Measurements from ENCODE around the gene PPP4R3B.

Gene PPP4R3B

DNA sequence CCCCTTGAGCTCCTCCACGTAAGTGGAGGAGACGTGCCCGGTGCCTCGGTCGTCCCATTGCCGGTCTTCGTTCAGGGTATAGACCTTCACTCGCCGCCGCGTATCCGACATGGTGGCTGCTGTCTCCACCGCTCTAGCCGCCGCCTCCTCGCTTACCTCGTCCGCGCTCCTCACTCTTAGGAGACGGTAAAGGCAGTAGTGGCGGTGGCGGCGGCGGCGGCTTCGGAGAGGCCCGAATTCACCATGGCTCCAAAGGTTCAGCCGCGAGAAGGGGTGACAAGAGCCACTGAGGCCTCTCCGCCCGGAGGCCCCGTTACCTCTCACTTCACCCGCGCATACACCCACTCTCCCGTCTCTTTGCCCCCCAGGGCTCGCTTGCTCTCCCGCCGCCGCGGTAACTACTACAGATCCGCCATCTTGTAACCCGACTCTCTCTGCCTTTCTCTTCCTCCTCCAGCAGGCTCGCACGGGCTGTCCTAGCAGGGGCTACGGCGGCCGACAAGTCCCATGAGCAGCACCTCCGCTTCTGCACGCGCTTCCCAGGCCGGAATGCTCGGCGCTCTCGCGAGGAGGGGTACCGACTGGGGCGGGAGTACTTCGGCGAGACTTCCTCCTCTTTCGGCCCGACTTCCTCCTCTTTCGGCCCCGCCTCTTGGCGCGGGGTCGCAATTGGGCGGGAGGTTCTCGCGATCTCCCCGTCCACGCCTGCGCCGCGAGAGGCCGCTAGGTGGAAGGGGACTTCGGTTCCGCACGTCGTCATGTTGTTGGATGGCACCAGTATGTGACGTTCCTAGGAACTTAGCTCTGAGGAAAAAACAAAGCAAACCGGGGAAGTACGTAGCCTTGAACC is at the start of gene PPP4R3B:
Gene PPP4R3B (minus strand): TSS at position 448 of the 850 bp plus-strand sequence. CDS start 337 bp downstream, at position 111.
- ATAC-seq: peak; percentile 90
- TF ChIP-seq PPARA (CRISPR knock-in tag; IDR thresholded peaks at IDR 0.05; ENCODE audit: borderline replicate concordance) (no peak), CSDC2 (CRISPR knock-in tag; IDR thresholded peaks at IDR 0.05) (no peak), ZNF70 (CRISPR knock-in tag; IDR thresholded peaks at IDR 0.05) (no peak), ARNTL (CRISPR knock-in tag; IDR thresholded peaks at IDR 0.05; ENCODE audit: borderline replicate concordance, low read depth) (no peak), TOX (CRISPR knock-in tag; IDR thresholded peaks at IDR 0.05; ENCODE audit: borderline replicate concordance) (no peak), GLIS3 (CRISPR knock-in tag; IDR thresholded peaks at IDR 0.05) (no peak), ZNF8 (CRISPR knock-in tag; IDR thresholded peaks at IDR 0.05) (no peak)
- TF ChIP-seq, protein P1, sequence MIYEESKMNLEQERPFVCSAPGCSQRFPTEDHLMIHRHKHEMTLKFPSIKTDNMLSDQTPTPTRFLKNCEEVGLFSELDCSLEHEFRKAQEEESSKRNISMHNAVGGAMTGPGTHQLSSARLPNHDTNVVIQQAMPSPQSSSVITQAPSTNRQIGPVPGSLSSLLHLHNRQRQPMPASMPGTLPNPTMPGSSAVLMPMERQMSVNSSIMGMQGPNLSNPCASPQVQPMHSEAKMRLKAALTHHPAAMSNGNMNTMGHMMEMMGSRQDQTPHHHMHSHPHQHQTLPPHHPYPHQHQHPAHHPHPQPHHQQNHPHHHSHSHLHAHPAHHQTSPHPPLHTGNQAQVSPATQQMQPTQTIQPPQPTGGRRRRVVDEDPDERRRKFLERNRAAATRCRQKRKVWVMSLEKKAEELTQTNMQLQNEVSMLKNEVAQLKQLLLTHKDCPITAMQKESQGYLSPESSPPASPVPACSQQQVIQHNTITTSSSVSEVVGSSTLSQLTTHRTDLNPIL (CRISPR knock-in tag; IDR thresholded peaks at IDR 0.05; ENCODE audit: low read depth): no peak

GRCh38 chr2:55653255-55653654 is 35.8 kb upstream of the PPP4R3B start:
- no peak for ATAC-seq
- TF ChIP-seq ZNF70 (CRISPR knock-in tag; IDR thresholded peaks at IDR 0.05) (no peak), SNAI2 (CRISPR knock-in tag; IDR thresholded peaks at IDR 0.05) (no peak), ISL1 (CRISPR knock-in tag; IDR thresholded peaks at IDR 0.05) (no peak), CSDC2 (CRISPR knock-in tag; IDR thresholded peaks at IDR 0.05) (no peak), TCF4 (CRISPR knock-in tag; IDR thresholded peaks at IDR 0.05; ENCODE audit: borderline replicate concordance) (no peak), ARNTL (CRISPR knock-in tag; IDR thresholded peaks at IDR 0.05; ENCODE audit: borderline replicate concordance, low read depth) (no peak), ZFP30 (CRISPR knock-in tag; IDR thresholded peaks at IDR 0.05) (no peak), GLIS3 (CRISPR knock-in tag; IDR thresholded peaks at IDR 0.05) (no peak), TOX (CRISPR knock-in tag; IDR thresholded peaks at IDR 0.05; ENCODE audit: borderline replicate concordance) (no peak), POU6F1 (CRISPR knock-in tag; IDR thresholded peaks at IDR 0.05; ENCODE audit: borderline replicate concordance, low read depth) (no peak), ZFP3 (CRISPR knock-in tag; IDR thresholded peaks at IDR 0.05) (no peak), ZNF8 (CRISPR knock-in tag; IDR thresholded peaks at IDR 0.05) (no peak), BACH2 (CRISPR knock-in tag; IDR thresholded peaks at IDR 0.05; ENCODE audit: borderline replicate concordance) (no peak), OSR1 (CRISPR knock-in tag; IDR thresholded peaks at IDR 0.05) (no peak), TSHZ2 (CRISPR knock-in tag; IDR thresholded peaks at IDR 0.05) (no peak), PPARA (CRISPR knock-in tag; IDR thresholded peaks at IDR 0.05; ENCODE audit: borderline replicate concordance) (no peak), ESRRG (CRISPR knock-in tag; IDR thresholded peaks at IDR 0.05) (no peak)
- TF ChIP-seq, protein P1 (CRISPR knock-in tag; IDR thresholded peaks at IDR 0.05; ENCODE audit: low read depth): no peak
- TF ChIP-seq, protein P2, sequence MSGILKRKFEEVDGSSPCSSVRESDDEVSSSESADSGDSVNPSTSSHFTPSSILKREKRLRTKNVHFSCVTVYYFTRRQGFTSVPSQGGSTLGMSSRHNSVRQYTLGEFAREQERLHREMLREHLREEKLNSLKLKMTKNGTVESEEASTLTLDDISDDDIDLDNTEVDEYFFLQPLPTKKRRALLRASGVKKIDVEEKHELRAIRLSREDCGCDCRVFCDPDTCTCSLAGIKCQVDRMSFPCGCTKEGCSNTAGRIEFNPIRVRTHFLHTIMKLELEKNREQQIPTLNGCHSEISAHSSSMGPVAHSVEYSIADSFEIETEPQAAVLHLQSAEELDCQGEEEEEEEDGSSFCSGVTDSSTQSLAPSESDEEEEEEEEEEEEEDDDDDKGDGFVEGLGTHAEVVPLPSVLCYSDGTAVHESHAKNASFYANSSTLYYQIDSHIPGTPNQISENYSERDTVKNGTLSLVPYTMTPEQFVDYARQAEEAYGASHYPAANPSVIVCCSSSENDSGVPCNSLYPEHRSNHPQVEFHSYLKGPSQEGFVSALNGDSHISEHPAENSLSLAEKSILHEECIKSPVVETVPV (CRISPR knock-in tag; IDR thresholded peaks at IDR 0.05): no peak

DNA sequence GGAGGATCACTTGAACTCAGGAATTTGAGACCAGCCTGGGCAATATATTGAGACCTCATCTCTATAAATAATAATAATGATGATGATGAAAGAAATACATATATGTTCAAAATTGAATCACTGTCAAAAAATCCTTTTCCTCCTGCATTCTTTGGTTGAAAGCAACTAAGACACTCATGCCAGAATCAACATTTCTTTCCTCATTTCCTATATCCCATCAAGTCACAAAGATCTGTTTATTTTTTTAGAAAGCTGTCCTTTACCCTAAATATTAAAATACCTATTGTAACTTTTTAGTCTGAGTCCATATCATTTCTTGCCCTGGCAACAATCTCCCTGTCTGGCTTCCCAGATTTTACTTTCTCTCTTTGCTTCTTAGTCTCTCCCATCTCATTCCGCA is 31.8 kb upstream of the PPP4R3B start:
- ATAC-seq: no peak
- TF ChIP-seq SNAI2 (CRISPR knock-in tag; IDR thresholded peaks at IDR 0.05) (no peak), PATZ1 (CRISPR knock-in tag; IDR thresholded peaks at IDR 0.05; ENCODE audit: borderline replicate concordance) (no peak), BACH2 (CRISPR knock-in tag; IDR thresholded peaks at IDR 0.05; ENCODE audit: borderline replicate concordance) (no peak), ESRRG (CRISPR knock-in tag; IDR thresholded peaks at IDR 0.05) (no peak), RARB (CRISPR knock-in tag; IDR thresholded peaks at IDR 0.05) (no peak), ZNF565 (CRISPR knock-in tag; conservative IDR thresholded peaks at IDR 0.05; ENCODE audit: low read depth) (no peak), ZFP30 (CRISPR knock-in tag; IDR thresholded peaks at IDR 0.05) (no peak)
- TF ChIP-seq, protein P1 (CRISPR knock-in tag; IDR thresholded peaks at IDR 0.05; ENCODE audit: low read depth): no peak

Measured in SK-N-SH treated with all-trans-retinoic acid at 6 μM for 48 hours (cell line).